NCI-H524 (cell line): ENCODE results near the gene SLC8A2.

Experiments used
- DNase-seq, 2 experiments: peaks; one replicate each; lab custom pipeline; 2025; lab: John Stamatoyannopoulos, UW

SLC8A2 gene

DNA sequence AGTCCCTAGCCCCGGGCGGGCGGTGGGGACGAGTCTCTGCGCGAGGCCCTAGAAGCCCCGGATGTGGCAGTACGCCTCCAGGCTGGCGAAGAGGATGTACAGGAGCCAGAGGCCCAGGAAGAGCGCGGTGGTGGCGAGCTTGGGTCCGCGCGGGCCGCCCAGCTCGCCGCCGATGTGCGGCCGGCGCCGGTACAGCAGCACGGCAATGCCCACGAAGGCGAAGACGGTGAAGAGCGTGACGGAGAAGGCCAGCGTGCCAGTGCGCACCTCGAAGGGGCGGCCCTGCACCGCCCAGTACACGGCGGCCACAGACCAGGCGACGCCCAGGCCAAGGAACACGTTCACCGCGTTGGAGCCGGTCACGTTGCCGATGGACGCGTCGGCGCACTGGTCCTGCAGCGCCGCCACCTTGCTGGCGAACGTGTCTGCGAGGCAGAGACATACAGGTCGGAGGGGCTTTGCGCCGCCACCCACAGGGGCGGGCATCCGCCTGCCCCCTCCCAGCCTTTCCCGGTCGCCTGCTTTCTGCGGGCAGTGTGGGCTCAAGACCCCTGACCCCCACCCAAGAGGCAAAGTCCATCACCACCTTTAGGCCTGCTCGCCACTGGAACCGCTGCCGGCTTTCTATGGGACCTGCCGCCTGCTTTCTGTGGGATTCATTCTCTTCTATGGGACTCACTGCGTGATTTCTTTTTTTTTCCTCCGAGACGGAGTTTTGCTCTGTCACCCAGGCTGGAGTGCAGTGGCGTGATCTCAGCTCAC lies 41.5 kb downstream of the SLC8A2 start:
- DNase-seq: no peak

DNA sequence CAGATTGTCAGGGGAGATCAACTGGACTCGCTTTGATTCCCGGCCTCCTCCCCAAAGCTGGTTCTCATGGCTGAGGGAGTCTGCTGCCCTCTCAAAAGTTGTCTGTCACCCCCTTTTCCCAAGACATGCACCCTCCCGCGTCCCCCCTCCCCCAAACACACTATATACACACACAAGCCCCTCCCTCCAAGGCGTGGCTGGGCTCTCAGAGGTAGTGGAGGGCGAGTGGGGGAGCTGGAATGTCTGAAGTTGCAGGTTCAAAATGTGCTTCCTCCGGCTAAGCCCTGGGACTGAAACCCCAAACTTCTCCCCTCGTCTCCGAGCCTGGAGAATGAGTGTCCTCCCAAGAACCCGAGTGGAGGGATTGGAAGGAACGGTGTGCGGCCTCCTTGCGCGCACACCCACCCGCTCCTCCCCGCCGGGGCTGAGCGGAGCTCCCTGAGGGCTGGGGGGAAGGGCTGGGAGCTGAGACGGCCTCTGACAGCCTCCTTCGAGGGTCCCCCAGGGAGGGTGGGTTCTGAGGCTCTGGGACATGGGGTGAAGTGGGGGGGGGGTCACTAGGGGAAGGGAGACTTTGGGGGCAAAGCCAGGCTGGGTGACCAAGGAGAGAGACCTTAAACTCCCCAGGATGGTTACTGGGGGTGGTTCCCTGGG lies 42.4 kb downstream of the SLC8A2 start:
- no peak for DNase-seq

DNA sequence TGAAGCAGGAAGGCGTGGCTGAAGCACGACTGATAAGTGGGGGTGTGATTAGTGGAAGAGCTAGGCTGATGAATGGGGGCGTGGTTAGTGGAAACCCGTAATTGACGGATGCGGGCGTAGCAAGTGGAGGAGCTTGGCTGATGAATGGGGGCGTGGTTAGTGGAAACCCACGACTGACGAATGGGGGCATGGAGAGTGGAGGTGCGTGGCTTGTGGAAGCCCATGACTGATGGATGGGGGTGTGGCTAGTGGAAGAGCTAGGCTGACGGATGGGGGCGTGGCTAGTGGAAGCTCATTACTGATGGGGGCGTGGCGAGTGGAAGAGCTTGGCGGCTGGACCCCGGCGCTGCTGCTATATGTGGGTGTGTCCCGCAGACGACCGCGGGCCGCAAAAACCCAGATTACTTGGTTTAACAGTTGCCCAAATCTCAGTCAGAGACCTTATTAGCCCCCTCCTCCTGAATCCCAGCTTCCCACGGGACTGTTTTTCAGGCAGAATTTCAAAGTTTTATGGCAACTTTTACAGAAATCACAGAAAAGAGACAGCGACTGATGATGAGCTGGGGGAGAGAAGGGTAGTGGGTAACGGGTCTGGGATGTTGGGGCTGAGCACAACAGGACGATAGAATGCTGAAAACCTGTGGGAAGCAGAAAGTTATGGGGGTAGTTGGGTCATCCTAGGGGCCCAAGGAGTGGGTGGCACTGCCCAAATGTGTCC lies 43.4 kb downstream of the SLC8A2 start:
- peak; percentile 100 for DNase-seq

DNA sequence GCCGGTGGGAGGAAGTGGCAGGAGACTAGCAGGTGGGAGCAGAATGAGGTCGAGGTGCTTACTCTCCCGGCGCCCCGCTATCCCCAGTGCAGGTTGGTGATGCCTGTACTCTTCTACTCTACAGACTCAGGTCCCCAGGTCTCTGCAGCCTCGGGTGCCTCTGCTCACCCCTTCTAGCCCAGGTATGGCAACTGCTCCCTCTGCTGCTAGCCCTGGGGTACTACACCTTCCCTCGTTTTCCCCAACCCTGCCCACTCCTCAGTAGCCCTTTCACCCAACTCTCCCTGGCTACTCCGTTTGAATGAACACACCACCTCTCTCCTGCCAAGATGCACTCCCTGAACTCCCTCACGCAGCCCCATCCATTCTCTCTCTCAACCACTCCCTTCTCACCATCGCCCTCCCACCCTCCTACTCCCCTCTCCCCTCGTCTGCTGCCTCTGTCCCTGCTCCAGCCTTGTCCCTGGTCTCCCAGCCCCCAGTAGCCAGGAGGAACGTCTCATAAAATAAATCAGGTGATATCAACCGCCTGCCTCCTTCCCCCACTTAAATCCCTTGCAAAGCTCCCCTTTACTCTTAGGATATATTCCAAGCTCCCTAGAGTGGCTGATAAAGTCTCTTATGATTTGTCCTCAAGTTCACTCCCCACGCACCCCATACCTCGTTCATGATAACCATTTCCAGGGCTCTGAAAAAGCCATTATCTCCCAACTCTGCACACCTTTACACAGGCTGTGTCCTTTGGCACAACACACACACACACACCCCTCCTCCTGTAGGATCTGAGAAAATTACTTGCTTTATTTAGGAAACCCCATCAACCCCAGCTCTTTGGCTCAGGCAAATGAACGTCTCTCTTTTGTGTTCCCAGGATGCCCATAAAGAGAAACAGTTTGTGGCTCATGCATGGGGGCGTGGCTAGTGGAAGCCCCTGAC lies 44.2 kb downstream of the SLC8A2 start:
- peak in 1 of 2 experiments; percentile 78 for DNase-seq

DNA sequence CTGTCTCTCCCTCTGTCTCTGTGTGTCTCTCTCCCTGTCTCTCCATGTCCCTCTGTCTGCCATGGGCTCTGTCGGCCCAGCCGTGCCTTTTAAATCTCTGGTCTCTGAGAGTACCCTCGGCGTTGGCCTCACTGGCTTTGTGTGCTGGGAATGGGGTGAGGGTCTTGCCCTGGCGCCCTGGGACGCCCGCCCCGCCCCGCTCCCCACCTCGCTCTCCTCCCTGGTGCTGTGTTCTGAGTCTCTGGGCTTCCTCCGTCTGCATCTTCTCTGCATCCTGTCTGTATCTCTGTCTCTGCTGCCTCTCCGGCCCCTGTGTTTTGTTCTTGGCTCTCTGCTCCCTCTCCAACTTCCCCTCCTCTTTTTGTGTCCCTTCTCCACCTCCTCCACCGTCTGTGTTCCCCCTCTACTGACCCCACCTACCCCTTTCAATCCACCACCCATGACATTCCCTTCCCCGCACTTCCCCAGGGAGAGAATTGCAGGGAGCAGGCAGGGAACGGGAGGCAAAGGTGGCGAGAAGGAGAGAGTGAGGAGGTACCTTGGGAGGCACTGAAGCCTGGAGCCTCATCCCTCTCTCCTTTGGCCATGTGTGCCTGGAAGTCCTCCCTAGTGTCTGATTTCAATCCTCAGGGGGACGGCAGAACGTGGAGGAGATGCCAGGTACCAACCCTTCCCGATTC lies 48.4 kb downstream of the SLC8A2 start:
- no peak for DNase-seq

DNA sequence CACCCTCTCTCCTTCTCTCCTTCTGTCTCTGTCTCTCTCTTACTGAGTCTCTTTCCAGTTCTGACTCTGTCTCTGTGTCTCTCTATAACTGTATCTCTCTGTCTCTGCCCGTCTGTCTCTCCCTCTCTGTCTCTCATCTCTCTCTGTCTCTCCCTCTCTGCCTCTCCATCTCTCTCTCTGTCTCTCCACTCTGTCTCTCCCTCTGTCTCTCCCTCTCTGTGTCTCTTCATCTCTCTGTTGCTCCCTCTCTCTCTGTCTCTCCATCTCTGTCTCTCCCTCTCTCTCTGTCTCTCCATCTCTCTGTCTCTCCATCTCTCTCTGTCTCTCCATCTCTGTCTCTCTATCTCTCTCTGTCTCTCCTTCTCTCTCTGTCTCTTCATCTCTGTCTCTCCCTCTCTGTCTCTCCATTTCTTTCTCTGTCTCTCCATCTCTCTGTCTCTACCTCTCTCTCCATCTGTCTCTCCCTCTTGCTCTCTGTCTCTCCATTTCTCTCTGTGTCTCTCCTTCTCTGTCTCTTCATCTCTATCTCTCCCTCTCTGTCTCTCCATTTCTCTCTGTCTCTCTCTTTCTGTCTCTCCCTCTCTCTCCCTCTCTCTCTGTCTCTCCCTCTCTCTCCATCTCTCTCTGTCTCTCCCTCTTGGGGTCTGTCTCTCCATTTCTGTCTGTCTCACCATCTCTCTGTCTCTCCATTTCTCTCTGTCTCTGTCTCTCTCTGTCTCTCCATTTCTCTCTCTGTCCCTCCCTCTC lies 49.1 kb downstream of the SLC8A2 start:
- DNase-seq: no peak

DNA sequence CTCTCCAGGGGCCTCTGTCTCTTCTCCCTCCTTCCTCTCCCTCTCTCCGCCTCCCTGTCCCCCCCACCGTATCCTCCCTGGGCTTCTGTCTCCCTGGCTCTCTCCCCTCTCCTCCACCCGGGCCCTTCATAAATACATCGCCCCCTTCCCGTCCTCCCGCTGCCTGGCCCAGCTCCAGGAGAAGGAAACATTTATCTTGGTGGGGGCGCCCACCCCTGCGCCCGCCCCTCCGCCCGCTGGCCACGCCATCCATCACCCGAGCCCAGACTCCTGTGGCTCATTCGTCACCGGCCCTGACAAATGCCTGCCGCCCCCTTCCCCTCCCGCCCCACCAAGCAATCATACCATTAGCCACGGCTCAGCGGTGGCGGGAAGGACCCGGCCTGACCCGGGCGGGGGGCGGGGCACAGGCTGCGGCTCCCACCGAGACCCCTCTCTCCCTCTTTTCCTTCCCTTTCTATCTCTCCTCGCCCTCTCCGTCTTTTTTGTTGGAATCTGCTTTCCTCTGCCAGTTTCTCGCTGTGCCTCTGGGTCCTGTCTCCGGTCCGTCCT lies 49.8 kb downstream of the SLC8A2 start:
- DNase-seq: no peak

DNA sequence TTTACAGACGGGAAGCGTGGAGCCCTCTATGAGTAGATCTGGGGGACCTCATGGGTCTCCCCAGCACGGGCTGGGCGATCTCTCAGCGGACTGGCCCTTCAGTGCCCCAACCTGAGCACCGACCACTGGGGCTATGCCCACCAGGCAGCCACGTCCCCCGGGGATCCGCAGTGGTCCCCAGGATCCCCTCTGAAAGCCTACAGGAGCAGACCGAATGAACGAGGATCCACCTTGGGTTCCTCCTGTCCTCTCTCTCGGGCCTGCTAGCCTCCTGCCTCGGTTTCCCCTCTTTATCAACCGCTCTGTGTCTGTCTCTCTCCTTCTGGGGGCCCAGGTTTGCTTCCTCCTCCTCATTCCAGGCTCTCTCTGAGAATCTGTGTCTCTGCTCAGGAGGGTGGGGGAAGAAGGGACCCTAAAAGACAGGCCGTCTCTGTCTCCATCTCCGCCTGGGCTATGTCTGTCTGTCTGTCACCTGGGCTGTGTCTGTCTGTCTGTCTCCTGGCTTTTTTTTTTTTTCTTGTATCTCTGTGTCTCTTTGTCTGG lies 50.4 kb downstream of the SLC8A2 start:
- no peak for DNase-seq

DNA sequence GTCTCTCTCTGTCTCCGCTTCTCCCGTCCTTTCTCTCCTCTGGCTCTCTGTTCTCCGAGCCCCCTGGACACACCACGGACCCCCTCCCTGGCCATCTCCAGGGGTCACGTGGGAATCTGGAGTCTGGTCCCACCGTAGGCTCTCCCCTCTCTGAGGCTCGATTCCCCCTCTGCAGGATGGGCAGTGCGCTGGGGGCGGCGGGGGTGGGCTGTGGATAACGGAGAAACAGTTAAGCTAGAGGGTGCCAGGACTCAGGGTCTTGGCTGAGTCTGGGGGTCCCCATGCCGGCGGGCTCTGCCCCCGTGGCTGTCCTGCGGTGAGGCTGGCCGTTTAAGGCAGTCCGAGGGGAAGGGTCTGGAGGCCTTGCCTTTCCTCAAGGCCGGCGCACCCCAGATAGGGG lies 51.9 kb downstream of the SLC8A2 start:
- DNase-seq: no peak

DNA sequence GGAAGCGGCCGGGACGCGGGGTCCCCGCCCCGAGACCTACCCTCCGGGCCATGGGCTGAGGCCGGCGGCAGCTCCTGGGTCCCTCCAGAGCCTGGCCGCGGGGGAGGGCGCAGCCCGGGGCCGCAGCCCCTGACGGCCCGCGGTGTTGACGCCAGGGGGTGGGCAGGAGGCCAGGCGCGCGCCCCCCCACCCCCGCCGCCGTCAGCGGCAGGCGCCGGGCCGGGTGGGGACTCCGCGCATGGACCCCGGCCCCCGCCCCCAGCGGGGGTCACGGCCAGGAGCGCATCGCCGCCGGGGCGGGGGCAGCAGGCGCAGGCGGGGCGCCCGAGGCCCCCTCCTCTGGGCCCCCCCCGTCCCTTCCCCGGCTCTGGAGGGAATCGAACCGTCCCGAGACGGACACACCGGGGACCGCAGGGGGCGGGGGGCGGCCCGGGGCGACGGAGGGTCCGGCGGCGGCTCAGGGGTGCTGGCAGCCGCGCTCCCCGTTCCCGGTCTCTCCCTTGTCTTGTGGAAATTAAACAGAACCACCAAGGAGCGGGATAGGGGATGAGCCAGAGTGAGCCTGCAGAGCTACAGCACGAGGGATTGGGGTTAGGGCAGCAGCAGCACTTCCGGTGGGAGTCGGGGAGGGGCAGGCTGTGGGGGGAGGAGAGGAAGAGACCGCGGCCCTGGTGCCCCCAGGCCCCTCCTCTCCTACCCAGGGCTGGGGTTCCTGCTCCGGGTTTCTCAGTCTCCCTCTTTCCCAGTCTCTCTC lies 52.5 kb downstream of the SLC8A2 start, which contains the start of gene MEIS3:
TSS of gene MEIS3 (minus strand) at position 498 of the 754 bp plus-strand sequence. CDS start at position 52, 446 bp downstream.
- no peak for DNase-seq

DNA sequence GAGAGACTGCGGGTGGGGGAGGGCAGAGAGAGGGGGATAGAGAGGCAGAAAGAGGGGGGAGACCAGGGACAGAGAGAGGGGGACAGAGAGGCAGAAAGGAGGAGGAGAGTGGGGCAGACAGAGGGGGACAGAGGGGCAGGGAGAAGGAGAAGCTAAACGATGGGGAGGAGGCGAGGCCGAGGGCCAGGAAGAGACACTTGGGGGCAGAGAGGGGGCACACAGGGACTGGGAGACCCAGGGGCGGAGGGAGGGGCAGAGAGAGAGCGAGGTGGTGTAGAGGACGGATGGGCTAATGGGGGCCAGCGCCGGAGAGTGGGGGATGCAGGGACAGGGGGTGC lies 53.0 kb downstream of the SLC8A2 start:
- DNase-seq: peak in 1 of 2 experiments; percentile 38

DNA sequence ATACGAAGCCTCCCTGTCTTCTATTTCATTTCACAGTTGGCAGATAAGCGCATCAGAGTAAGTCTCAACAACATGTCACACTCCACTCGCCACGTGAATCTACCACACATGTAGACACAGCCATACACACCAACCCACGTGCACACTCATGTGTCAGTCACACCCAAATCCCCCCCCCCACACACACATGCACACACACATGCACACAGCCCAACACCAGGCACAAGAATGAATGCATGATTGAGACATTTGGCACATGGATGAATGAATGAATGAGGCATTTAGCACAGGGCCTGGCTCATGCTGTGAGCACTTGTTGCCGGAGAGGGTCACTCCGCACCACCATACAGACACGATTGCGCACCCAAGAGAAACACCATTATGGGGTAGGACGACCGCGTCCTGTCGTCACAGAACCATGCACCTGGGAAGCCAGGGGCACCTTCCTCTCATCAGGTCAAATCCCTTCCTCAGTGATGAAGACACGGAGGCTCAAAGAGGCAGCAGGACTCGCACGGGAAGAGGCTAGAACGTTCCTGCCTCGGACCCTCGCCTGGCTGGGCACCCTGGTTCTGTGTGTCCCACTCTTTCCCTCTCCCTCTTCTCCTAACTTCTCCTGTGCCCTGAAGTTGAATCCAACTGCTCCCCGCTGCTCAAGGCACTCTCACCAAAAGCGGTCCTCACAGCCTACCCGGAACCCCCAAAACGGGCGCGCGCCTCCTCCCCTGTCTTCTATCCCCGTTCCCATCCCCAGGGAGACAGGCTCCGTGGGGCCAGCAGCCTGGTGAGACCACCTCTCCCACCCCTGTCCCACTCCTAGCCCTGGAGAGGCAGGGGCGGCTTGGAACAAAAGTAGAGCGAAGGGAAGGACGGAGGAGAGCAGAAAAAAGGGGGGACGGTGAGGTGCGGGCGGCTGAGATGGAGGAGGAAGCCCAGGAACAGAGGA lies 53.7 kb downstream of the SLC8A2 start:
- DNase-seq: no peak

DNA sequence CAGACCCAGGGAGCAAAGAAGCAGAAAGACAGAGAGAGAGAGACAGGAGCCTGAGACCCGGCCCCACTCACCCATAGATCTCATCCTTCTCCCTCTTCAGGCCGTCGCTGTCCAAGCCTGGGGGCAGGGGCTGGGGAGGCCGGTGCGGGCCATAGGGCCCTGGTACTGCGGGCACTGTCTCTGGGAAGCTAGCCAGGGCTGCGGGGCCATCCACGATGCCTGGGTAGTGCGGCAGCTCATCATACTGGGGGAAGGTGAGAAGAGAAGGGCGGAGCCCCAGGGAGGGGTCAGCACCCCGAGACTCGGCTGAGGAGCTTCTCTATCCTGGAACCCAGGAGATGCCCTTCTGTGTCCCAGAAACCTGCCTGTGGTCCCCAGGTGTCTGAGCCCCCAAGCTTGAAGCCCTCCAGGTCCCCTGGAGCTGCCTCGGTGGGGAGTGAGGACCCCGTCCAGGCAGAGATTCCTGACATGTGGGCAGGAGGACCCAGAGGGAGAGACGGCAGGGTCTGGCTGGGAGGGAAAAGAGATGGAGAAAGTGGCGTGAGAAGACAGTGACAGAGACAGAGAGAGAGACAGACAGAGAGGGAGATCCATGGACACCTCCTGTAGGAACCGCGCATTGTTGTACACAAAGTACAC lies 54.5 kb downstream of the SLC8A2 start:
- no peak for DNase-seq

DNA sequence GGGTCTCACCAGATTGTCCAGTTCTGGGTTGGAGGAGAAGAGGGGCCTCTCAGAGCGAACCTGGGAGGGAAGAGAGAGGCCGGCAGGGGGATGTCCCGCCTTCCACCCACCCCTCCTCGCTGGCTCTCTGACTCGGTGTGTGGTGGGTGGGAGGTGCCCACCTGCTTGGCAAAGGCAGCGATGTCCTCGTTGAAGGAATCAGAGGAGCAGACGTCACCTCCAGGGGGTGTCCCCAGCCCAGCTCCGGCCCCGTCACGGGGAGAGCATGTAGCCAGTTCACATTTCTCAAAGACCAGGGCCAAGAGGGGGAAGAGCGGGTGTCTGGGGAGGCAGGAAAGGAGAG lies 55.1 kb downstream of the SLC8A2 start:
- no peak for DNase-seq

DNA sequence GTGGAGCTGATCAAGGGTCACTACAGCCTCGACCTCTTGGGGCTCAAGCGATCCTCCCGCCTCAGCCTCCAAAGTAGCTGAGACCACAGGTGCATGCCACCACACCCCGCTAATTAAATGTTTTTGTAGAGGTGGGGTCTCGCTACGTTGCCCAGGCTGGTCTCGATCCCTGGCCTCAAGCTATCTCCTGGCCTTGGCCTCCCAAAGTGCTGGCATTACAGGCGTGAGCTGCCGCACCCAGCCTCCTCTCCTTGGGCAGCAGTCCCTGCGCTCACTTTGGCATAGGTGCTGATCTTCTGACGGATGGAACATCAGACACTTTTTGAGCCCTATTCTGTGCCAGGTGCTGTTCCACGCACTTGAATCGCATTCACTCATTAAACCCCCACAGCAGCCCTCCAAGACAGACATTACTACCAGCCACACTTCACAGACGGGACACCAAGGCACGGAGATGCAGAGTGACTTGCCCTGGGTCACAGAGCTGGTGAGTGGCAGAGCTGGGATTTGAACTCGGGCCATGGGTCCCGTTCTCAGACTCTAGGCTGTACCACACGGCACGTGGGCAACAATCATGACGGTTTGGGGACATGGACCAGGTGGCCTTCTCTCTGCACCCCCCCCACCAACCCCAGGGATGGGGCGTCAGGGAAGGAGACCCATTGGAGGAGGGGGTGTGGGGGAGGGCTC lies 55.6 kb downstream of the SLC8A2 start:
- no peak for DNase-seq

DNA sequence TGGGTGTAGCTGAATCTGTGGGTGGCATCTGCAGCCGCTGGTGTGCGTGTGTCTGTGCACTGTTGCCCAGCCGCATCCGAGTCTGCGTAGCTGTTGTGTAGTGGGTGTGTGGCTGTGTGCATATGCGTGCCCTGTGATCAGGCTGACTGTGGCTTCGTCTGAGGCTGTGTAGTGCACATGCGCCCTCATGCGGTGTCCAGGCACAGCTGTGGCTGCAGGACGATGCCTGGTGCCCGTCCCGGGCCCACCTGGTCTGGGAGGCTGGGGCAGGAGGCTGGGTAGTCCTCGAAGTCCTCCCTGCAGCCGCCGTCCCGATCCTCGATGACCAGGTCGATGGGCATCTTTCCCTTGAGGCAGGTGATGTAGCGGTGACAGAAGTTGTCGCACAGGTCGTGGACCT lies 57.2 kb downstream of the SLC8A2 start:
- DNase-seq: peak; percentile 32 to 81

DNA sequence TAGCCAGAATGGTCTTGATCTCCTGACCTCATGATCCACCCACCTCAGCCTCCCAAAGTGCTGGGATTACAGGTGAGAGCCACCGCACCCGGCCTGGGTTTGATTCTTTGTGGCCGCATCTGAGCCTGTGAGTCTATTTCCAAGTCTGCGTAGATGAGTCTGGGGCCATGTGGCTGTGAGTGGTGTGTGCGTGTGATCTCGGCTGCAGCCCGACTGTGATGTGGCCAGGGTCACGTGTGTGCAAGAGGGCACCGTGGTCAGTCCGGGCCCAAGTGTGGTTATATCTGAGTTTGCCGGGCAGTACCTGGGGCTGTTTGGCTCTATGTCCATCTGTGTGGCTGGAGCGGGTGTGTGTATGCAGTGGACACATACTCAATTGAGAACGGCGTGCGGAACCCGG lies 57.8 kb downstream of the SLC8A2 start:
- no peak for DNase-seq
